Measurements from ENCODE around the gene RHBDD2. TPM values are rescaled to one million over a fixed set of nuclear protein-coding genes. Genes with fewer than 3 reads are reported as not detected.
"Not testable (repeated sequence)": the region's sequence is repeated elsewhere in the genome, so short reads cannot be mapped to it uniquely, and the experiment has no call there.

RHBDD2 gene
- total RNA-seq, 2 experiments from 2014 or later, result 21.7 to 23.1 TPM

DNA sequence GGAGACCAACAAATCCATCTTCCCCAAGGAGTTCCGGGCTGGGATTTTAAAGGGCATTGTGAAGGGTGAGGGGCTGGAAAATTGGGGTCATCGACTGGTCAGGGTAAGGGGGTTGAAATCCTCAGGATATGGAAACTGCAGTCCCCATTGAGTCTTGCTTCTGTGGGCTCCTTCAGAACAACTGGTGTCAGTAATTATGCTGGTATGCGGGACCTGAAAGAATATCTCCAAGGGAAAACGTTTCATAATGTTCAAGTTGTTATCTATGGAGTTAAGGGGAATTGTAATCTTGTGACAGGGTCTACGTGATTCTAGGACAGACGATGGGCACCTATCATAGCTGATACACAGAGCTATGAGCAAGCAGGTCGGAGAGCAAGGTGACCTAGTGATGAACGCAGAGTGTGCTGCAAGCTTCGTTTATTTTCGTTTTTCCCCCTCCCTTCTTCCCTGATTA is 494 bp upstream of the RHBDD2 start:
- H3K27me3 Mint-ChIP-seq, result no peaks in the 10 kb centered on the region
- TF ChIP-seq, protein P1, sequence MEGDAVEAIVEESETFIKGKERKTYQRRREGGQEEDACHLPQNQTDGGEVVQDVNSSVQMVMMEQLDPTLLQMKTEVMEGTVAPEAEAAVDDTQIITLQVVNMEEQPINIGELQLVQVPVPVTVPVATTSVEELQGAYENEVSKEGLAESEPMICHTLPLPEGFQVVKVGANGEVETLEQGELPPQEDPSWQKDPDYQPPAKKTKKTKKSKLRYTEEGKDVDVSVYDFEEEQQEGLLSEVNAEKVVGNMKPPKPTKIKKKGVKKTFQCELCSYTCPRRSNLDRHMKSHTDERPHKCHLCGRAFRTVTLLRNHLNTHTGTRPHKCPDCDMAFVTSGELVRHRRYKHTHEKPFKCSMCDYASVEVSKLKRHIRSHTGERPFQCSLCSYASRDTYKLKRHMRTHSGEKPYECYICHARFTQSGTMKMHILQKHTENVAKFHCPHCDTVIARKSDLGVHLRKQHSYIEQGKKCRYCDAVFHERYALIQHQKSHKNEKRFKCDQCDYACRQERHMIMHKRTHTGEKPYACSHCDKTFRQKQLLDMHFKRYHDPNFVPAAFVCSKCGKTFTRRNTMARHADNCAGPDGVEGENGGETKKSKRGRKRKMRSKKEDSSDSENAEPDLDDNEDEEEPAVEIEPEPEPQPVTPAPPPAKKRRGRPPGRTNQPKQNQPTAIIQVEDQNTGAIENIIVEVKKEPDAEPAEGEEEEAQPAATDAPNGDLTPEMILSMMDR (IDR thresholded peaks at IDR 0.05), result no peak
- DNase-seq (no peak), ATAC-seq (peak; percentile 53)
- no peaks in the 10 kb centered on the region for H3K9me3 Mint-ChIP-seq
- peak overlapping the region; percentile 94 for H3K27ac Mint-ChIP-seq
- H3K4me1 Mint-ChIP-seq (ENCODE audit: low read depth), result peaks cover 26% of the 10 kb centered on the region
- CTCF ChIA-PET, result interaction anchor here (1.1 to 2.3 kb wide), 2 partner anchors 9 to 142 kb away, joined by 5 to 7 read pairs; no protein-coding TSS in a partner anchor
- peak overlapping the region; percentile 92 for H3K4me3 Mint-ChIP-seq
- POLR2A ChIA-PET, result interaction anchor here (0.6 to 1.9 kb wide), 5 partner anchors 10 to 170 kb away, joined by 3 to 8 read pairs (median 3); partner anchors contain the start of genes MDH2 and STYXL1
- intact Hi-C loops (cut with micrococcal nuclease), result no loop called here
- peaks cover 24% of the 10 kb centered on the region for H3K36me3 Mint-ChIP-seq (ENCODE audit: low read depth)

DNA sequence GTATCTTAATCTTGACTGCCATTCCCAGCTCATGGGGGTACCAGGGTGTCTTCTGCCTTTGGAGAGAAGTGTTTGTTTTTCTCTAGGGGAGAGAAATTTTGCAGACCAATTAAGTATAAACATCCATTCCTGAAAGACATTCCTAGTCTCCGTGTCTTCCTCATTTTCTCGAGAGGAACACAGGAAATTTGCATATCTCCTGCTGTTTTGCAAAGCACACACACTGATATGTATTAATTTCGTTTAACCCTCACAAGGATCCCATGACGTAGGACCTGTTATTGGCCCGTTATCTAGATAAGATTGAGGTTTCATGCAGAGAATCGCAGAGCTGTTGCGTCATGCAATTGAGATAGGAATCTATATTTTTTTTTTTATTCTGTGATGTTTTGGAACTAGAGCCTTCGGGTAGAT is 944 bp downstream of the RHBDD2 start:
- DNase-seq, result peak; percentile 43
- no peak for ATAC-seq
- TF ChIP-seq, protein P1 (IDR thresholded peaks at IDR 0.05), result no peak

DNA sequence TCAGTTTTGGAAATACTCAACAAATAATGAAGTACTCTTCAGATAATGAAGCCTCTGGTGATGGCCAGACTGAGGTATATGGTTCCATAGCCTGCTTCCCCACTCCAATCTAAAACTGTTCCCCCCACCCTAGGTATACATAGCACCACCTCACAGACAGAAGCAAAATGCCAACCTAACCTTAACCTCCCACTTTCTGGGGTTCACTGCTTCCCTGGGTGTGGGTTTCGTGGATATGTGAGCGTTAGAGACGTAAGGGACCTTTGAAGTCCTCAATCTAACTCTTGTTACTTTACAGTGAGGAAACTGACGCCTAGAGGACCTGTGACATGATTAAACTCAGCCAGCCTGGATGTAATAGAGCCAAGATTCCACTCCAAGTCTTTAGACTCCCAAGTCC is 1.4 kb downstream of the RHBDD2 start:
- peak overlapping the region; percentile 88 for H3K27ac Mint-ChIP-seq
- CTCF ChIA-PET, result interaction anchor here (1.3 kb wide), 1 partner anchor 129 kb away, joined by 3 read pairs; no protein-coding TSS in a partner anchor
- H3K36me3 Mint-ChIP-seq (ENCODE audit: low read depth), result peaks cover 32% of the 10 kb centered on the region
- H3K4me3 Mint-ChIP-seq, result peak overlapping the region; percentile 92
- H3K9me3 Mint-ChIP-seq, result no peaks in the 10 kb centered on the region
- TF ChIP-seq, protein P1 (IDR thresholded peaks at IDR 0.05), result no peak
- POLR2A ChIA-PET, result interaction anchor here (0.6 to 1.0 kb wide), 2 partner anchors 13 to 33 kb away, joined by 3 read pairs; no protein-coding TSS in a partner anchor
- DNase-seq (no peak), ATAC-seq (no peak)
- intact Hi-C loops (cut with micrococcal nuclease), result no loop called here
- no peaks in the 10 kb centered on the region for H3K27me3 Mint-ChIP-seq
- H3K4me1 Mint-ChIP-seq (ENCODE audit: low read depth), result peaks cover 26% of the 10 kb centered on the region

More for the DNA sequence above, 944 bp downstream of the RHBDD2 start:
- no peaks in the 10 kb centered on the region for H3K9me3 Mint-ChIP-seq
- ChIA-PET CTCF (interaction anchor here (1.3 to 2.3 kb wide), 2 partner anchors 11 to 130 kb away, joined by 3 to 5 read pairs; no protein-coding TSS in a partner anchor), POLR2A (interaction anchor here (0.6 to 1.9 kb wide), 3 partner anchors 13 to 169 kb away, joined by 3 to 8 read pairs (median 3); partner anchors contain the start of genes MDH2 and STYXL1)
- H3K27ac Mint-ChIP-seq, result peak overlapping the region; percentile 88
- no peaks in the 10 kb centered on the region for H3K27me3 Mint-ChIP-seq
- H3K36me3 Mint-ChIP-seq (ENCODE audit: low read depth), result peaks cover 32% of the 10 kb centered on the region
- peak overlapping the region; percentile 92 for H3K4me3 Mint-ChIP-seq
- peaks cover 26% of the 10 kb centered on the region for H3K4me1 Mint-ChIP-seq (ENCODE audit: low read depth)
- intact Hi-C loops (cut with micrococcal nuclease), result no loop called here

DNA sequence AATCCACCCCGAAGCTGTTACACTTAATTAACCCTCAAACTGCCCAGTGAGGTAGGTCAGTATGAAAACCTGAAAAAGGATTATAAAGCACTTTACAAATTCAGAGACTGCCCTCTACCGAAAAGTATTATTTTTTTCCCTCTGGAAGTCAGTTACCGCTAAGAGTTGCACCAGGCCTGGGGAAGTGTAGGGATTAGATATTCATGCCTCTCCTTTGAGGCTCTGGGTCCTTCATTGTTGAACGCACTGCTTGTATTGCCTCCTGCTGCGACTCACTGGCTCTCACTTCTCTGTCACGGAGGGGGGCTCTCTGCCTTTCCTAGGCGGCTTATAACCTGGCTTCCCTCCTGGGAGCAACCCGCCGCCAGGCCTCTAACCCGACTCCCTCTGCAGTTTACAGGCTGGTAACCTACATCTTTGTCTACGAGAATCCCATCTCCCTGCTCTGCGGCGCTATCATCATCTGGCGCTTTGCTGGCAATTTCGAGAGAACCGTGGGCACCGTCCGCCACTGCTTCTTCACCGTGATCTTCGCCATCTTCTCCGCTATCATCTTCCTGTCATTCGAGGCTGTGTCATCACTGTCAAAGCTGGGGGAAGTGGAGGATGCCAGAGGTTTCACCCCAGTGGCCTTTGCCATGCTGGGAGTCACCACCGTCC is 2.7 kb downstream of the RHBDD2 start:
- no peak for ATAC-seq
- no peaks in the 10 kb centered on the region for H3K9me3 Mint-ChIP-seq

DNA sequence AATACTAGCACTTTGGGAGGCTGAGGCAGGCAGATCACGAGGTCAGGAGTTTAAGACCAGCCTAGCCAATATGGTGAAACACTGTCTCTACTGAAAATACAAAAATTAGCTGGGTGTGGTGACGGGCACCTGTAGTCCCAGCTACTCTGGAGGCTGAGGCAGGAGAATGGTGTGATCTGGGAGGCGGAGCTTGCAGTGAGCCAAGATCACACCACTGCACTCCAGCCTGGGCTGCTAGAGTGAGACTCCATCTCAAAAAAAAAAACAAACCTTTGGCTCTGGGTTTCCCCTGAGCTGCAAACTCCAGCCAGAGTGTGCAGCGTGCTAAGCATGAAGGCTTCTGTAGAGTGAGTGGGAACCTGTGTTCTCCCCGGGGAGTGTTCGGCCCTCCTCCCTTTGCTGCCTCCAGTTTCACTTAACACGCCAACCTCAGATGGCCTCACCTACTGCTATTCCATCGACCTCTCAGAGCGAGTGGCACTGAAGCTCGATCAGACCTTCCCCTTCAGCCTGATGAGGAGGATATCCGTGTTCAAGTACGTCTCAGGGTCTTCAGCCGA is 4.5 kb downstream of the RHBDD2 start:
- H3K27me3 Mint-ChIP-seq; DNase-seq; H3K9me3 Mint-ChIP-seq; ATAC-seq; intact Hi-C loops (cut with micrococcal nuclease); H3K4me3 Mint-ChIP-seq: not testable (repeated sequence)
- peaks cover 20% of the 10 kb centered on the region for H3K4me1 Mint-ChIP-seq (ENCODE audit: low read depth)
- ChIA-PET CTCF (interaction anchor here (1.6 kb wide), 1 partner anchor 17 kb away, joined by 4 read pairs; no protein-coding TSS in a partner anchor), POLR2A (interaction anchor here (1.2 kb wide), 1 partner anchor 8 kb away, joined by 5 read pairs; no protein-coding TSS in a partner anchor)
- peak overlapping the region; percentile 25 for H3K27ac Mint-ChIP-seq
- peaks cover 47% of the 10 kb centered on the region for H3K36me3 Mint-ChIP-seq (ENCODE audit: low read depth)

More for the DNA sequence above, 2.7 kb downstream of the RHBDD2 start:
- Mint-ChIP-seq H3K4me3 (no peak overlapping the region), H3K27me3 (no peaks in the 10 kb centered on the region), H3K36me3 (ENCODE audit: low read depth) (peaks cover 38% of the 10 kb centered on the region), H3K27ac (no peak overlapping the region), H3K4me1 (ENCODE audit: low read depth) (peaks cover 26% of the 10 kb centered on the region)
- TF ChIP-seq, protein P1 (IDR thresholded peaks at IDR 0.05), result no peak
- intact Hi-C loops (cut with micrococcal nuclease), result no loop called here
- CTCF ChIA-PET, result interaction anchor here (1.0 kb wide), 1 partner anchor 139 kb away, joined by 4 read pairs; no protein-coding TSS in a partner anchor
- DNase-seq, result no peak
- POLR2A ChIA-PET, result no interaction called here
